GM10248 (cell line): ENCODE results near the gene EDC3.

ENCODE experiments used
- CTCF ChIA-PET: fragments of 300-600 bp; sonication (Branson Sonifier 250); formaldehyde crosslinking; extraction: SDS; loops from one replicate; lab custom pipeline; 2021; ENCODE audit warnings: antibody characterized with exemption; lab: Yijun Ruan, JAX
- POLR2A ChIA-PET: fragments of 350-650 bp; sonication (Branson Sonifier 250); formaldehyde crosslinking; extraction: SDS; loops from one replicate; lab custom pipeline; 2020; ENCODE audit warnings: antibody characterized with exemption; lab: Yijun Ruan, JAX
- DNase-seq: peaks from one replicate; pipeline ENCODE4 v3.0.0; 2012; ENCODE audit errors: extremely low spot score
- TF ChIP-seq, protein P1 (sequence below): IDR thresholded peaks from 2 replicates; pipeline ENCODE4 v1.5.1; 2012; ENCODE audit warnings: mild to moderate bottlenecking, low read depth; ENCODE audit errors: extremely low read depth, missing control alignments, control extremely low read depth

The EDC3 gene

GRCh38 chr15:74628949-74629348, 66.9 kb downstream of the EDC3 start:
- CTCF ChIA-PET, result interaction anchor here (1.2 to 36.2 kb wide), 3 partner anchors 12 to 322 kb away, joined by 4 to 690 read pairs (median 40); partner anchors contain the start of gene CSK
- TF ChIP-seq, protein P1, sequence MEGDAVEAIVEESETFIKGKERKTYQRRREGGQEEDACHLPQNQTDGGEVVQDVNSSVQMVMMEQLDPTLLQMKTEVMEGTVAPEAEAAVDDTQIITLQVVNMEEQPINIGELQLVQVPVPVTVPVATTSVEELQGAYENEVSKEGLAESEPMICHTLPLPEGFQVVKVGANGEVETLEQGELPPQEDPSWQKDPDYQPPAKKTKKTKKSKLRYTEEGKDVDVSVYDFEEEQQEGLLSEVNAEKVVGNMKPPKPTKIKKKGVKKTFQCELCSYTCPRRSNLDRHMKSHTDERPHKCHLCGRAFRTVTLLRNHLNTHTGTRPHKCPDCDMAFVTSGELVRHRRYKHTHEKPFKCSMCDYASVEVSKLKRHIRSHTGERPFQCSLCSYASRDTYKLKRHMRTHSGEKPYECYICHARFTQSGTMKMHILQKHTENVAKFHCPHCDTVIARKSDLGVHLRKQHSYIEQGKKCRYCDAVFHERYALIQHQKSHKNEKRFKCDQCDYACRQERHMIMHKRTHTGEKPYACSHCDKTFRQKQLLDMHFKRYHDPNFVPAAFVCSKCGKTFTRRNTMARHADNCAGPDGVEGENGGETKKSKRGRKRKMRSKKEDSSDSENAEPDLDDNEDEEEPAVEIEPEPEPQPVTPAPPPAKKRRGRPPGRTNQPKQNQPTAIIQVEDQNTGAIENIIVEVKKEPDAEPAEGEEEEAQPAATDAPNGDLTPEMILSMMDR, result no peak
- DNase-seq, result no peak
- POLR2A ChIA-PET, result interaction anchor here (0.6 kb wide), 1 partner anchor 236 kb away, joined by 10 read pairs; no protein-coding TSS in a partner anchor

DNA sequence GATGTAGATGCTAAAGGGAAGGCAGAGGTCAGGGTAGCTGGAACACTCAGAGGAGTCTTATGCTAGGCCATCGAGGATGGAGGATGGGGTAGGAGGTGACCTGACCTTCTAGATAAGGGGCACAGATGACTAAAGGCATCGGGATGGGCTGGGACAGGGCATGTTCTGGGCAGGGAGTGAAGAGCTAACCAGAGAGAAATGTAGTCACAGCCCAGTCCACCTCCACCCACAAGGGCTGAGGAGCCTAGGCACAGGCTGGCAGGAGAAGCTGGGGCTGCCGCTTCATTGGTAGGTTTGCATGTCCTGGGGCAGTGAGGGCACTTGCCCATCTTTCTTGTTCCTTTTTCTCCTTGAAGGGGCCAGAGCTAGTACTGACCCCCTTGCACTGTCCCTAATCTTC, 67.6 kb downstream of the EDC3 start:
- DNase-seq, result no peak
- POLR2A ChIA-PET, result interaction anchor here (1.1 kb wide), 1 partner anchor 12 kb away, joined by 3 read pairs; no protein-coding TSS in a partner anchor
- TF ChIP-seq, protein P1, result no peak
- CTCF ChIA-PET, result interaction anchor here (0.7 to 36.2 kb wide), 5 partner anchors 10 to 323 kb away, joined by 3 to 690 read pairs (median 4); partner anchors contain the start of gene CSK

GRCh38 chr15:74627766-74628165, 68.1 kb downstream of the EDC3 start:
- ChIA-PET CTCF (interaction anchor here (0.7 to 36.2 kb wide), 7 partner anchors 10 to 323 kb away, joined by 3 to 690 read pairs (median 4); partner anchors contain the start of gene CSK), POLR2A (interaction anchor here (1.1 kb wide), 1 partner anchor 11 kb away, joined by 3 read pairs; no protein-coding TSS in a partner anchor)
- TF ChIP-seq, protein P1, result no peak
- no peak for DNase-seq

GRCh38 chr15:74626752-74627692, 68.8 kb downstream of the EDC3 start:
- TF ChIP-seq, protein P1, result no peak
- POLR2A ChIA-PET, result interaction anchor here (1.1 kb wide), 1 partner anchor 10 kb away, joined by 3 read pairs; no protein-coding TSS in a partner anchor
- no peak for DNase-seq
- CTCF ChIA-PET, result interaction anchor here (1.2 to 36.2 kb wide), 7 partner anchors 6 to 256 kb away, joined by 3 to 690 read pairs (median 5); partner anchors contain the start of gene CSK

GRCh38 chr15:74626336-74626735, 69.5 kb downstream of the EDC3 start:
- ChIA-PET CTCF (interaction anchor here (0.9 to 36.2 kb wide), 7 partner anchors 7 to 244 kb away, joined by 4 to 690 read pairs (median 5); partner anchors contain the start of gene CSK), POLR2A (no interaction called here)
- TF ChIP-seq, protein P1, result no peak
- DNase-seq, result no peak

GRCh38 chr15:74625693-74626092, 70.1 kb downstream of the EDC3 start:
- POLR2A ChIA-PET, result interaction anchor here (0.6 kb wide), 1 partner anchor 745 kb away, joined by 3 read pairs; no protein-coding TSS in a partner anchor
- TF ChIP-seq, protein P1, result no peak
- CTCF ChIA-PET, result interaction anchor here (0.6 to 36.2 kb wide), 6 partner anchors 8 to 275 kb away, joined by 3 to 690 read pairs (median 4); partner anchors contain the start of gene CSK
- DNase-seq, result no peak
